GM18520 (cell line): Measurements from ENCODE around the gene CNOT9.

Experiments
- ATAC-seq: cut with Tn5 transposase; IDR thresholded peaks from one replicate; pipeline ENCODE4 v1.9.1; 2021; ENCODE audit not compliant: unreplicated experiment

Gene CNOT9

GRCh38 chr2:218643751-218644310, 75.2 kb downstream of the CNOT9 start:
- no peak for ATAC-seq

- ATAC-seq = no peak
Observed at GRCh38 chr2:218644721-218645120, 76.1 kb downstream of the CNOT9 start.

GRCh38 chr2:218645126-218645525, 76.5 kb downstream of the CNOT9 start:
- ATAC-seq = no peak
